Lower leg skin (tissue), 3 donors: ENCODE measurements around the gene CCL17.

Source experiments
- CTCF ChIP-seq, 3 donors: fragments of 450-650 bp; IDR thresholded peaks; one replicate each; pipeline ENCODE4 v1.5.1; 2016; ENCODE audit warnings: antibody characterized with exemption in 3 of 3, mild to moderate bottlenecking in 3 of 3, moderate library complexity in 2 of 3
- POLR2A ChIP-seq, 2 donors: fragments of 450-650 bp; IDR thresholded peaks; one replicate each; pipeline ENCODE4 v1.6.1; 2016 to 2017; ENCODE audit warnings: antibody characterized with exemption in 2 of 2, mild to moderate bottlenecking in 1 of 2, moderate library complexity in 1 of 2

- TF ChIP-seq CTCF (IDR thresholded peaks at IDR 0.05) (no peak), POLR2A (IDR thresholded peaks at IDR 0.05) (no peak)
Observed at GRCh38 chr16:57434003-57434402, 29.4 kb downstream of the CCL17 start.
